ENCODE results near the gene PRDM8.
"Not testable (repeated sequence)": the region's sequence is repeated elsewhere in the genome, so short reads cannot be mapped to it uniquely, and the experiment has no call there.

The PRDM8 gene

GRCh38 chr4:80228460-80228859, 31.2 kb downstream of the PRDM8 start:
- DNase-seq (ENCODE audit: low spot score): no peak

GRCh38 chr4:80229128-80229527, 31.8 kb downstream of the PRDM8 start:
- no peak for DNase-seq (ENCODE audit: low spot score)

DNA sequence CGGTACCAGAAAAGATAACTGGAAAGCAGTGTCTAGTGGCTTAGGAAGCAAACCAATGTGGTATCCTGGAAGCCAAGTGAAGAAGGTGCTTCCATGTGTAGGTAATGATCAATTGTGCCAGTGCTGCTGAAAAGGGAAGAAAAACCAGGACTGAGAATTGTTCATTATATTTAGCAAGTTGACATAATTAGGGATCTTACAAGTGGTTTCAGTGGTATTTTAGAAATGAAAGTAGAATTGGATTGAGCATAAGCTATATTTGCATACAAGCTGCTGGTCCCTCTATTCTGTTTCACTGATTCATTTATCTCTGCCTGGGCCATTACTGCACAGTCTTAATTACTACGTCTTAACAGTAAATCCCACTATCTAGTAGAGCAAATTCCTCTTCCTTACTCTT, 32.3 kb downstream of the PRDM8 start:
- no peak for DNase-seq (ENCODE audit: low spot score)

GRCh38 chr4:80231180-80231579, 33.9 kb downstream of the PRDM8 start:
- no peak for DNase-seq (ENCODE audit: low spot score)

DNA sequence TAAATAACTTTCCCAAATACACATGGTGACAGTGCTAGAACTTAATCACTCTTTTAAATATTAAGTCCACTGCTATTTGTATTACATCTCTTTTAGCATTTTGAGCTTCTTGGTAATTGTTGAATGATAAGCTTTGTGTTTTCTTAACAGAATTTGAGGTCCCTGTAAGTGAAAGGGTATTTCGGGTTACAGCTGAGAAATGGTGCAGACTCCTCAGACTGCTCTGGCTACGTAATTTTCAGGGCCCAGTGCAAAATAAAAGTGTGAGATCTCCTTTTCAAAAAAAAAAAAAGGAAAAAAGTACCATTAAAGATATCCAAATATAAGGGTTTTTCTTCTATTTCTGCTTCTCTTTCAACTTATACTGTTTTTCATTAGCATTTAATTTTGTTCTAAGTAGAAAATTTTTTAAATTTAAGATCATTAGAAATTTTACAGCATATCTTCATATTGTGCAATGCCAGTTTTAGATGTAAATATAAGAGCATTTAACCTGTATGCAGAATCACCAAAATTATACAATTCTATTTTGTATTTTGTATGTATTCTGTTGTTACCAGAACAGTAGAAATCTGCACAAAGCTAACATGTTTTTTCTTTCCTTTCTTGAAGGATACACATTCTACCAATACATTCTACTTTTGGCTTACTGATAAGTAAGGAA, 35.5 kb downstream of the PRDM8 start:
- DNase-seq (ENCODE audit: low spot score): no peak

DNA sequence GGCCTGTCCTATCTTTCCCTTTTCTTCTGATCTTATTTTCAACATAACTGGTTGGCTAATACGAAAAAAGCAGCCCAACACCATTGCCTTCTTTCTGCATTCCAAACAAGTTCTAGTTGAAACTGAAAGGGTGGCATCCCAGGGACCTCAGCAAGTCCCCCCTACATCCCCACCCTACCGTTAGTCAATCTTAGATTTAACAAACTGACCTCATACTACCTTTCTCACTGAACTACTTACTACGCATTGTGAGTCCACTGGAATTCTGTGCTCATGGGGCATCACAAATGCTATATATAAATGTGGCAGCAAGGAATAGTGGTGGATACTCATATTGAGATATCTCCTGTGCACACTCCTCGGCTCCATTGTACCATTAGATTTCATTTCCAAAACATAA, 36.1 kb downstream of the PRDM8 start:
- no peak for DNase-seq (ENCODE audit: low spot score)

- DNase-seq (ENCODE audit: low spot score): no peak
Observed at GRCh38 chr4:80235451-80235850, 38.1 kb downstream of the PRDM8 start.

DNA sequence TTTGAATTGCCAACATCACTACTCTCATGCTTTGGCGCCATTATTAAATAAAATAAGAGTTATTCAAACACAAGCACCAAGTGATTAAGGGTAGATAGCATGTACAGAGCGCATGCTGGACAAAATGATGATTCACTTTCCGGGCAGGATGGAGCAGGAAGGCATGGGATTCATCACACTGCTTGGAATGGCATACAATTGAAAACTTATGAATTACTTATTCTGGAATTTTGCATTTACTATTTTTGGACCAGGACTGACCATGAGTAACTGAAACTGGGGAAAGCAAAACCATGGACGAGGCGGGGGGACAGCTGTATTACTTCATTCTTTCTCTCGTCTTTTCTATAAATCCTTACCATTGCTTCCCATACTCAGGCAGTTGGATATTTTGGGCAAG, 40.7 kb downstream of the PRDM8 start:
- no peak for DNase-seq (ENCODE audit: low spot score)

- no peak for DNase-seq (ENCODE audit: low spot score)
Observed at GRCh38 chr4:80239480-80240150, 42.3 kb downstream of the PRDM8 start.

DNA sequence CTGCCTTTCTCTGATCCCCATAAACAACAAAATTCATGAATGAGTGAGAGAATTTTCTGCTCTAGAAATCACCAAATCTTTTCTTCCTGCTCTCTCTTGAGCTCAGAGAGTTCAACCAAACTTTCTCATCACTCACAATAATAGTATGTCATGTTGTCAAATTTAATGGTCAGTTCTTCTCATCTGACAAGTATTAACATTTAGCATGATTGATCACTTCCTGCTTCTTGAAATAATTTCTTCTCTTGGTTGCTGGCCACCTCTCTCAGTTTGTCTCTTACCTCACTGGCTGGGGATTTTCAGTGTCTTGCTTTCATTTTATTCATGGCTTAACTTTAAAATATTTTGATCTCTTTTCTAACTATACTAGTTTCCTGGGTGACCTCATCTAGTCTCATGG, 43.7 kb downstream of the PRDM8 start:
- no peak for DNase-seq (ENCODE audit: low spot score)

GRCh38 chr4:80243274-80244018, 46.1 kb downstream of the PRDM8 start:
- DNase-seq (ENCODE audit: low spot score): no peak

GRCh38 chr4:80247484-80247883, 50.2 kb downstream of the PRDM8 start:
- not testable (repeated sequence) for DNase-seq (ENCODE audit: low spot score)

DNA sequence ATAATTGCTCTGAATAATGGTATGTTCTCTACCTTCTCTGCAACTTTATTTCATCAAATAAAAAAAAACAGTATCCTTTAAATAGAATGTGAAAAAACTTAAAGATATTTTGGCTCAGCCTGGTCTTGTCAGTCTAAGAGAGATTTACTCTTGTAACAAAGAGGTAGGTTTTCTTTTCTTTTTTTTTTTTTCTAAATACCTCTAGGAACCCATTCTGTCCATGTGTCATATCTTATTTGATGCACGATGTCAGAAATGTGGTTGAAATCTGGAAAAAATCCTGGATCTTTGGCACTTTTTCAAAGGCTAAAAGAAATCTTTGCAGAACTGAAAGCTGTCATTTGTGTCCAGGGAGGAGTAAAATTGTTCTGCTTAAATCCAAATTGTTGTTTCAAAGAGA, 51.8 kb downstream of the PRDM8 start:
- DNase-seq (ENCODE audit: low spot score): no peak

GRCh38 chr4:80252427-80252826, 55.1 kb downstream of the PRDM8 start:
- no peak for DNase-seq (ENCODE audit: low spot score)

- no peak for DNase-seq (ENCODE audit: low spot score)
Observed at GRCh38 chr4:80252953-80253352, 55.6 kb downstream of the PRDM8 start.

- no peak for DNase-seq (ENCODE audit: low spot score)
Observed at GRCh38 chr4:80253510-80253909, 56.2 kb downstream of the PRDM8 start.

Measured in HuH-7 (cell line).